GM19455 (cell line): ENCODE results near the gene BCAS4.
"Not testable (repeated sequence)": the region's sequence is repeated elsewhere in the genome, so short reads cannot be mapped to it uniquely, and the experiment has no call there.

Source experiments
- ATAC-seq: cut with Tn5 transposase; IDR thresholded peaks from one replicate; pipeline ENCODE4 v1.9.1; 2021; ENCODE audit not compliant: unreplicated experiment

Gene BCAS4

DNA sequence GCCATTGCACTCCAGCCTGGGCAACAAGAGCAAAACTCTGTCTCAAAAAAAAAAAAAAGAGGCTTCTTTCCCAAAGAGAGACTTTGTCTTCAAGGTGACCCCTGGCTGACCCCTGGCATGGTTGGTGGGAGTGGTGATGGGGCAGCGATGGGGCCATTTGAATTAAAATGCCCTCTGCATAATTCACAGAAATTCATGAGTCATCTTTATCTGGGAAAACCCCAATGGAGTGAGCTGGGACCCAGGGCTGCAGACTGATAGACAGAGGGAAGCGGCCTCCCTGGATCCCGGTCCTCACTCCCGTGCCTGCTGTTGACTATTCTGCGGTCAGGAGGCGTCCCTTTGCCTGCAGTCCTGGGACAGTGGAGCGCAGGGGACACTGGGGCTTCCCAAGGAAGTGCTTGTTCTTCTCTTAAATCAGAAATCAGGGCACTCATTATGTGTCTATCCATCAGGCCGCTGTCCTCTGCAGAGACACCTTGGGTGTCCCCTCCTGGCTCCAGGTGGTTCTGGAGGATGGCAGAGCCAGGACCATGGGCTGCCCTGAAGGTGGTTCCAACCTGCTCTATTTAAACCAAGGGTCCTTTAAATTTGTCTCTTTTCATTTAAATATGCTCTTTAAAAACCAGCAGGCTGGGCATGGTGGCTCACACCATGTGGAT, 23.3 kb upstream of the BCAS4 start:
- not testable (repeated sequence) for ATAC-seq

DNA sequence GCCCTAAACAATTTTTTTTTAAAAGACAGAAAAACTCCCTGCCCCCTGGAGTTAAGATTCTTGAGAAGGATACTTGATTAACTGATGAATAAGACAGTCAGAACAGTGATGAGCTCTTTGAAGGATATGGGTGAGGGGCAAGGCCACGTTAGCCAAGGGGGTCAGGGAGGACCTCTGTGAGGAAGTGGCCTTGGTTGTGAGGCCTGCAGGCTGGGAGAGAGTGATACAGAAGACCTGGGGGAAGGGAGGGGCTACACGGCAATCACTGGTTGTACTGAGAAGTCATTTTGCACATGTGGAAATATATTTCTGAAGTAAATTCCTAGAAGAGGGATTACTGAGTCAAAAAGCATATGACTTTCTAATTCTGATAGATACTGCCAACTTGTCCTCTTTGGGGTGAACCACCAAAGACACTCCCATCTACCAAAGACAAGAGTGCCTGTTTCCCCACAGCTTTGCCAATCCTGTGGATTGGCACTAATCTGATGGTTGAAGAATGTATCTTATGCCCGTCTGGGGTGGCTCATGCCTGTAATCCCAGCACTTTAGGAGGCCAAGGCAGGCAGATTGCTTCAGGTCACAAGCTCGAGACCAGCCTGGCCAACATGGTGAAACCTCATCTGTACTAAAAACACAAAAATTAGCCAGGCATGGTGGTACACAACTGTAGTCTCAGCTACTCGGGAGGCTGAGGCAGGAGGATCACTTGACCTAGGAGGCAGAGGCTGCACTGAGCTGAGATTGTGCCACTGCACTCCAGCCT, 22.3 kb upstream of the BCAS4 start:
- no peak for ATAC-seq

DNA sequence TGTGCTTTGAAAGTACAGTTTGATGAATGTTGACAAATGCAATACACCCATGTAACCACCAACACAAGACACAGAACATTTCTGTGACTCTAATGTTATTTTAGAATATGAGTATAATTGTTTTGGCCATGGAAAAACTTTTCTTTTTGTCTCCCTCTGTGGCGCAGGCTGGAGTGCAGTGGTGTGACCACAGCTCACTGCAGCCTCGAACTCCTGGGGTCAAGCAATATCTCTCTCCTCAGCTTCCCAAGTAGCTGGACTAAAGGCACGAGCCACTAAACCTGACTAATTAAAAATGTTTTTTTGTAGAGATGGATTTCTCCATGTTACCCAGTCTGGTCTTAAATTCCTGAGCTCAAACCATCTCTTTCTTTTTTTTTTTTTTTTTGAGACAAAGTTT, 20.3 kb upstream of the BCAS4 start:
- no peak for ATAC-seq

DNA sequence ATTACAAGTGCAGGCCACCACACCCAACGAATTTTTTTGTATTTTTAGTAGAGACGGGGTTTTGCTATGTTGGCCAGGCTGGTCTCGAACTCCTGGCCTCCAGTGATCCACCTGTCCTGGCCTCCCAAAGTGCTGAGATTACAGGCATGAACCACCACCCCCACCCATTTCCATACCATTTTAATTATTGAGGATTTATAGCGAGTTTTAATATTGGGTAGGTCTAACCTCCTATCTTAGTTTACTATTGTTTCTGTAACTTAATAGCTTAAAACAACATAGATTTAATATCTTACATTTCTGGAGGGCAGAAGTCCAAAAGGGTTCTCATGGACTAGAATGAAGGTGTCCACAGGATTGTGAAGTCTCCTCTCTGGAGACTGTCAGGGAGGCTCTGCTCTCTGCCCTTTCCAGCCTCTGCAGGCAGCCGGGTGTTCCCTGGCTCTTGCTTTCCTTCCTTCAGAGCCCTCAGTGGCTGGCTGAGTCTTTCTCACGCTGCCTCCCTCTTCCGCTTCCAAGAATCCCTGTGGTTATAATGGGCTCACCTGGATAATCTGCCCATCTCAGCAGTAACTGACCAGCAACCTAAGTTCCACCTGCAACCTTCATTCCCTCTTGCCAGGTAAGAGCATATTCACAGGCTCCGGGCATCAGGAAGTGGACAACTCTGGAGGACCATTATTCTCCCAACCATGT, 18.6 kb upstream of the BCAS4 start:
- no peak for ATAC-seq

DNA sequence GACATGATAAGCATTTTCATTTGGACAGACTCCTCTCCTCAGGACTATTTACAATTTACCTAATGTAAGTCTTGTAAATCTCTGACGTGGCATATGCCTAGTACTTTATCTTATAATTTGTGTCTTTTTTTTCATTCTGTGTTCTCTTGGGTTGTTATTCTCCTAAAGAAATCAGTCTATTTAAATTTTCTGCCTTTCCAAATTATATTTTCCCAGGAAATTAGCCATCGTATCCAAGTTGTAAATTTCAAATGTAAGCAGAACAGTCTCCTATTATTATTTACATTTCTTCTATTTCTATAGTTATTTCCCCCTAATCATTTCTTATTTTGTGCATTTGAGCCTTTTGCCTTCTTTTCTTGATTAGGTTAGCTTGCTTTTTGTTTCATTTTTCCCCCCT, 17.5 kb upstream of the BCAS4 start:
- no peak for ATAC-seq

DNA sequence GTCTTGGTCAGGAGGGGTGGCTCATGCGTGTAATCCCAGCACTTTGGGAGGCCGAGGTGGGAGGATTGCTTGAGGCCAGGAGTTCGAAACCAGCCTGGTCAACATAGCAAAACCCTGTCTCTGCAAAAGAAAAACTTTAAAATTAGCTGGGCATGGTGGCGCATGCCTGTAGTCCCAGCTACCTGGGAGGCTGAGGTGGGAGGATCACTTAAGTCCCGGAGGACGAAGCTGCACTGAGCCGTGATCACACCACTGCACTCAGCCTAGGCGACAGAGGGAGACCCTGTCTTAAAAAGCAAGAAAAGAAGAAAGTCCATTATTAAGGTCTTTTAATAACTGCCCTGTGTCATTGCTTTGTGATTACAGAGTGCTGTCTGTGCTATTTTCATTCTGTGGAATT, 15.9 kb upstream of the BCAS4 start:
- not testable (repeated sequence) for ATAC-seq

DNA sequence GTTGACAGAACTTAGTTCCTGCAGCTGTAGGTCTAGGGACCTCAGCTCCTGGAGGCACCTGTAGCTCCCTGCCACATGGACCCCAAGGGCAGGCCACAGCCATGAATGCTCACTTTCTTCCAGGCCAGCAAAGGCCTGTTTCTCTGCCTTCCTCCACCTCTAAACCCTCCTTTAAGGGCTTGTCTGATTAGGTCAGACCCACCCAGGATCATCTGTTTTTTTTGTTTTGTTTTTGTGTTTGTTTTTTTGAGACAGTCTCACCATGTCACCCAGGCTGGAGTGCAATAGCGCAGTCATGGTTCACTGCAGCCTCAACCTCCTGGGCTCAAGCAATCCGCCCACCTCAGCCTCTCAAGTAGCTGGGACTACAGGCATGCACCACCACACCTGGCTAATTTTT, 11.5 kb upstream of the BCAS4 start:
- ATAC-seq, result no peak

DNA sequence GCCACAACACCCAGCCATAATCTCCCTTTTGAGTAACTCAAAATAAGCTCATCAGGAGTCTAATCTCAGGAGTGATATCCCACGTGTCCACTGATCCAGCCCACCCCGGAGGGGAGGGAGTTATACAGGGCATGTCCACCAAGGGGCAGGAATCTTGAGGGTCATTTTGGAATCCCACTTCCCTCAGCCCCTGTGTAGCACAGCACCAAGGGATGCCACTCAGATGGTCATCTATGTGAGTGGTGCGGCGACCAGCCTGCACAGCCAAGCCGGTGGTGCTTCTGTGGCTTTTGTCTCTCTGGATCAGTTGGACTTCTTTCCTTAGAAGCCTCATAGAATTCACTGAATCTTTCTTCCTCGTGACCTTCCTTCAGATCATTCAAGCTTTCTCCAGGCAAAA, 11.0 kb upstream of the BCAS4 start:
- ATAC-seq, result no peak

DNA sequence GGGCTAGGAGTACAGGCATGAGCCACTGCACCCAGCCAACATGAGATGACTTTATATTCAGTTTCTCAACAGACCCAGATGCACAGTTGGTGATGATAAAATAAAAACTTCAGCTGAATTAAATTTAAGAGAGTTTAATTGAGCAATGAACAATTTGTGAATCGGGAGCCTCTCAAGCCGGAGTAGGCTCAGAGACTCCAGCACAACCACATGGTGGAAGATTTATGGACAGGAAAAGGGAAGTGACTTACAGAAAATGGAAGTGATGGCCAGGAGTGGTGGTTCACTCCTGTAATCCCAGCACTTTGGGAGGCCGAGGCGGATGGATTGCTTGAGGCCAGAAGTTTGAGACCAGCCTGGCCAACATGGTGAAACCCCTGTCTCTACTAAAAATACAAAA, 10.4 kb upstream of the BCAS4 start:
- ATAC-seq, result no peak

DNA sequence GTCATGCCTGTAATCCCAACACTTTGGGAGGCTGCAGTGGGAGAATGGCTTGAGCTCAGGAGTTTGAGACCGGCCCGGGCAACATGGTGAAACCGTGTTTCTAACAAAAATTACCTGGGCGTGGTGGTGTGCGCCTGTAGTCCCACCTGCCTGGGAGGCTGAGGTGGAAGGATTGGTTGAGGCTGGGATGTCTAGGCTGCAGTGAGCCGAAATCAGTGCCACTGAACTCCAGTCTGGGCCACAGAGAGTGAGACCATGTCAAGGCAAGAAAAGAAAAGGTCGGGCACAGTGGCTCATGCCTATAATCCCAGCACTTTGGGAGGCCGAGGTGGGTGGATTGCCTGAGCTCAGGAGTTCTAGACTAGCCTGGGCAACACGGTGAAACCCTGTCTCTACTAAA, 8.2 kb upstream of the BCAS4 start:
- ATAC-seq, result no peak

DNA sequence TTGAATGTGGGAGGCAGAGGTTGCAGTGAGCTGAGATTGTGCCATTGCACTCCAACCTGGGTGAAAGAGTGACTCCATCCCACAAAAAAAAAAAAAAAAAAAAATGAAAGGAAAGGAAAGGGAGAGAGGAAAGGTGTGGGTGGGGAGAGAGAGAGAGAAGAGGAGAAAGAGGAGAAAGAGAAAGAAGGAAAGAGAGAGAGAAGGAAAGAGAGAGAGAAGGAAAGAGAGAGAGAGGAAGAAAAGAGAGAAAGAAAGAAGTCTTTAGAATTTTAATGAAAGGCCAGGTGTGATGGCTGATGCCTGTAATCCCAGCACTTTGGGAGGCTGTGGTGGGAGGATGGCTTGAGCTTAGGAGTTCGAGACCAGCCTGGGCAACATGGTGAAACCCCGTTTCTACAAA, 7.7 kb upstream of the BCAS4 start:
- ATAC-seq, result no peak

DNA sequence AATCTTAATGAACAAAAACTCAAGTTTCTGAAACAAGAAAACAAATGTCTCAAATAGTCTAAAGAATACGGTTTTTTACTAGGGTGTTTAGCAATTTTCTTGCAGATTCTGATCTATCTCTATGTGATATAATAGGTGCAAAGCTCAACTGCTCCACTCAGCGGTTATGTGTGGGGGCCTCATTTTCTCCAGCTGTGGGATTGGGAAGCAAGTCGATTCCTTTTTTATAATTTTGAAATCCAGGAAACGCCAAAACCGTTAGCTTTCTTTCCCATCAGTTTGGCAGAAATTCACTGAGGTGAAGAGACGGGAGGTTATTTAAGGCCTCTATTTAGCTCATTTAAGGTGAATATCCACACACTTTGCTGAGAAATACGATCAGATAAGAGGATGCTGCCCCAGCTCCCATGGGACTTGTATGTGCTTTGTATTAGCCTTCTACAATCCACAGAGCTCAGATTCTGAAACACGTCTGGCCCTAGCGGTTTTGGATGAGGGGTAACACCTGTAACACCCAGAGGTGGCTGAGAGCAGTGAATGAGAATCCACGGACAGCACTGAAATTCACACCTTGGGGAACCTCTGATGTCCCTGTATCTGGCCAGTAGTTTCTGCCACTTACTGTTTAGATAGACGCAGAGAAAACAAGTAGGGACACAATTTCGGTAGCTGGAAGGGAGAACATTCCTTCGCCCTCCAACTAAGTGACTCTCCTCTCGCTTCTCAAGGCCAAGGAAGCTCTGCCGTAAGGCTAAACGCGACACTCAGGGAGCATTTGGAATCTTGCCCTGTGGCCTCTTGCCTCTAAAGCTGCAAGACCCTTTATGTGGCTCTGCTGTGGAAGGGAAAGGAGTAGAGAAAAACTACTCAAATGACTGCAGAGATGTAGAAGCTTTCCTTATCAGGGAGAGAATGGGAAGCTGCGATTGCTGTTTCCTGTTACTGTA, 6.5 kb upstream of the BCAS4 start:
- ATAC-seq, result no peak

DNA sequence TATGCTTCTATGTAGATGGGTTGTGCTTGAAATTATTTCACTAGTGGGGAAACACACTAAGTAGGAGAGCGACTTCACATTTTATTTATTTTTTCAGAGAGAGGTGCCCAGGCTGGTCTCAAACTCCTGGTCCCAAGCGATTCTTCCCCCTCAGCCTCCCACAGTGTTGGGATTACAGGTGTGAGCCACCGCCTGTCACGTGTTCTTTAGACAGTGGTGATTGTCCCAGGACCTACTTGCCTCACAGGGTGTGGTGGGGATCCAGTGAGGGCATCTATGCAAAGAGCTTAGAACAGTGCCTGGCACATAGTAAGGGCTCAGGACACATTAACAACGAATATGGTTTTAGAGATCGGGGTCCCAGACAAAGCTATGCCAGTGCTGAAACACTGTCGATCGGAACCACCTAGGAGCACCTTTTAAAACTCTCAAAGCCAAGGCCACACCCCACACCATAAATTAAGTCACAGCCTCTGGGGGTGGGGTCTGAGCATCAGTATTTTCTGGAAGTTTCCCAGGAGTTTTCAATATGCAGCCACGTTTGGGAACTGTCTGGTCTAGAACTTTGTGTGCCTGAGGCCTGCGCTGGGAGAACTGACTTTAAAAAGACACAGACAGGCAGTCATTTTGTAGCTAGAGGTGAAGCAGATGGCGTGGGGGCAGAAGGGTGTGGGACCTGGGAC, 4.8 kb upstream of the BCAS4 start:
- ATAC-seq, result no peak

DNA sequence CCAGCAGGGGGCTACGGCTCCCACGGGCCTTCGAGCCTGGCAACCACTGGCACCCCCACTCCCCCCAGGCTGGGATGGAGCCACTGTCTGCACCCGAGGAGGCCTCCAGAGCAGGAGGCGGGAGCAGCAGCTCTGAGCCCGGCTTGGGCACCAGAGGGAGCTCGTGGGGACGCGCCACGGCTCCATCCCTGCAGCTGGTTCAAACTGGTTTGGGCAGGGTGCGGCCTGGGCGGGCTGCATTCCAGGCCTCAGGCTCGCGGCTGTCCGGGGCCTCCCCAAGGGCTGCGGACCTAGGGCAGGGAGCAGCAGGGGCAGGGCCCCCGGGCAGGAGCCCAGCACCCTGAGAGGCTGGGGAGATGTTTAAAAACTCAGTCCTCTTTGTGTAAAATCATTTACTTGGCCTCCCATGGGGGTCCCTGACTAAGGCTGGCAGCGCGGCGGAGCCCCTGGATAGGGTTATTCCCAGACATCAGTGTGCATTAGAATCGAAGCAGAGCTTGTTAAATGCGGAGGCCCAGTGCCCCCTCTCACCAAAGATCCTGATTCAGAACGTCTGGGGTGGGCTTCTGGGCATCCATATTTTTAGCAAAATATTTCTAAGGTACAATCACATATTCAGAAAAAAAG, 4.1 kb upstream of the BCAS4 start:
- peak; percentile 58 for ATAC-seq

DNA sequence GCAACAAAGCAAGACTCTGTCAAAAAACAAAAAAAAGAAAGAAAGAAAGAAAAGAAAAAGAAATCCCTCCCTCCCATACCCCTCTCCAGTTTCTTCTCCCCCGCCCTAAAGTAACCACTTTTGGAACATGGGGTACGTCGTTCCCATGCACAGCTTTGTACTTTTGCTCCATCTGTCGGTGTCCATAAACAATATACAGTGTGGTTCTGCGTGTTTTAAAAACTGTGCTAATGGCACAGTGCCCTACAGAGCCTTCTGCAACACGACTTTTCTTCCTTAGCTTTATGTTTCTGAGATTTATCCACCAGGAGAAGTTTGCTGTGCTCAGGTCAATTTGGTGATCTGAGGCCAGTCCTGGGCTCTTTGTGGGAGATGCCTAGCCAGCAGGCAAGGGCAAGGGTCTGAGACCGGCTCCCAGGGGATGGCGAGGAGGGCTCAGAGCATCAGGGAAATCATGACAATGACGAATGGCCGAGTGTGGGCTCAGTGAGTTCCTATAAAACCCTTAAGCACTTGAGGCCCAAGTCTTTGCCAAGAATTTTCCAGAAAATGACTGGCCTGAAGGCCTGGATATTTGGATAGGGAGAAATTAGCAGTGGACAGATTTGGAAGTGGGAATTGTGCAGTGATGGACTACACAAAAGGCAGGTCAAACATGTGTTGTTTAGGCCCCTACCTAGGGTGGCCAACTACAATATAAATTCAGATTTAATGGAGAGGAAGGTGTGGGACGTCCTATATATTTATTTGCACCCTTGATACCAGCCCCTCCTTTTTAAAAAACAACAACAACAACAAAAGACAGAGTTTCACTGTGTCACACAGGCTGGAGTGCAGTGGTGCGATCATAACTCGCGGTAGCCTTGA, 1.9 kb upstream of the BCAS4 start:
- no peak for ATAC-seq

DNA sequence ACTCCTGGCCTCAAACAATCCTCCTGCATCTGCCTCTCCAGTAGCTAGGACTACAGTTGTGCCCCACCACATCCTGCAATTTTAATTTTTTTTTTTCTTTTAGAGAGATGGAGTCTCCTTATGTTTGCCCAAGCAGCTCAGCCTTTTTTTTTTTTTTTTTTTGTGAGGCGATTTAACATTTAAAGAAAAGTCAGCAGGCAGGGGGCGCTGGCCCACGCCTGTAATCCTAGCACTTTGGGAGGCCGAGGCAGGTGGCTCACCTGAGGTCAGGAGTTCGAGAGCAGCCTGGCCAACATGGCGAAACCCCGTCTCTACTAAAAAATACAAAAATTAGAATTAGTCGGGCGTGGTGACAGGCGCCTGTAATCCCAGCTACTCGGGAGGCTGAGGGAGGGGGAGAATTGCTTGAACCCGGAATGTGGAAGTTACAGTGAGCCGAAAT, 1.3 kb upstream of the BCAS4 start:
- not testable (repeated sequence) for ATAC-seq

DNA sequence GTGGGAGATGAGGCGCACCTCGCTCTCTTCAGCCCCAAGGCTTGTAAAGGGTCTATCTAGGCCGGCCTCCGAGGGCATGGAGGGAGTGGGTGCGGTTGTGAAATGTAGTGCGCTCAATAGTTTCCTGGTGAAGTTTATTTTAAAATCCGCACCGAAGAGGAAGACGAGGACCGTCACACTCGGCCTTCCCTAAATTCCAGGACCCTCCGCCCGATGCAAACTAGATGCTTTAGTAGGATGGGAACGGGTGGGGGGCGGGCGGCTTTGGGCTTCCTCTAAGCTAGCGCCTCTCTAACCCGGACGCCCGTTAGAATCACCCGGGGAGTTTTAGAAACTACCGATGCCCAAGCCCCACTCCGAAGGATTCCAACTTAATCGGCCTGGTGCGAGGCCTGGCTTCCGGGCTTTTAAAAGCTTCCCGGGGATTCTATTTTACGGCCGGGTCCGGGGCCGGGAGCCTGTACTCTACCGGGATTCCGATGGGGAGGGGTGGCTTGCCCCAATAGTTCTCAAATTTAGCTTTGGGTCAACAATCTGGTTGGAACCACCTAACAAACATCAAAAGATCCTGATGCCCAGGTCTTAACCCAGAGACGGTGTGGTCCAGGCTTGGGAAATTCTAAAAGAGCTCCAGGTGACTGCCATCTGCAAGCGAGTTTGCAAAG, 548 bp upstream of the BCAS4 start:
- ATAC-seq, result peak; percentile 4

DNA sequence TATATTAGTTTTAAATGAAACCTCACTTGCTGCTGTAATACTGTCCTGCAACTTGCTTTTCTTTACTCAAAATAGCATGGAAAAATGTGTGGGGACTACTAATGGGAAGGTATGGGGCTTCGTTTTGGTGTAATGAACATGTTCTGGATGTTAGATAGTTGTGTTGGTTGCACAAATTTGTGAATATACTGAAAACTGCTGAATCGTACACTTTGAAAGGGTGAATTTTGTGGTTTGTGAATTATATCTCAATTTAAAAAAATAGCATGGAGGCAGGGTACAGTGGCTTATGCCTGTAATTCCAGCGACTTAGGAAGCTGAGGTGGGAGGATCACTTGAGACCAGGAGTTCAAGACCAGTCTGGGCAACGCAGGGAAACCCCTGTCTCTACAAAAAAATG, 2.3 kb downstream of the BCAS4 start:
- no peak for ATAC-seq

DNA sequence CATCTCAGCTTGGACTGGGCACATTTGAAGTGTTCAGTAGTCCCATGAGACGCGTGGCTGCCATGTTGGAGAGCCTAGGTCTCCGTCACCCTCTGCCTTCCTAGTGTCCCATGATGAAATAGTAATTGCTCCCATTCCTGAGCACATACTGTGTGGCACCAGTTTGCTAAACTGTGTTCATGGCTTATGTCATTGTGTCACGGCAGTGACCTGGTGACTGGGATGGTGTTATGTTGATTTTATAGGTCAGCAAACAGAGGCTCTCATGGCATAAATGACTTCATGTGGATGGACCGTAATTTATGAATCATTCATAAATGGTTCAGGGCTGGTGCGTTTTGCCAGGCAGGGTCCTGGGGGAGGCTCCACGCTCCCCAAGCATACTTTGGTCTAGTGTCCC, 3.8 kb downstream of the BCAS4 start:
- no peak for ATAC-seq
